H9 (cell line): ENCODE measurements around the gene RAP1GDS1. TPM values are rescaled to one million over a fixed set of nuclear protein-coding genes. Genes with fewer than 3 reads are reported as not detected.
A peak's percentile ranks its signal among the peaks of the same experiment; 100 is the strongest.

Experiments used
- DNase-seq: peaks from one replicate; pipeline ENCODE4 v3.0.0-alpha.2; 2017
- H2AFZ ChIP-seq: one replicate; pipeline ENCODE4 v1.6.1; 2013; ENCODE audit warnings: mild to moderate bottlenecking, low read length, control low read depth, moderate library complexity
- H2AK5ac ChIP-seq: 2 replicates; pipeline ENCODE4 v1.6.1; 2013; ENCODE audit warnings: low read length, control low read depth, mixed read lengths; ENCODE audit not compliant: insufficient read length
- H2BK120ac ChIP-seq: one replicate; pipeline ENCODE4 v1.6.1; 2013; ENCODE audit warnings: low read depth, mild to moderate bottlenecking, low read length, control low read depth, inconsistent platforms; ENCODE audit not compliant: poor library complexity, severe bottlenecking
- H2BK12ac ChIP-seq: 2 replicates; pipeline ENCODE4 v1.6.1; 2013; ENCODE audit warnings: low read length, control low read depth, mixed read lengths, low read depth; ENCODE audit not compliant: insufficient read length
- H2BK15ac ChIP-seq: 2 replicates; pipeline ENCODE4 v1.6.1; 2013; ENCODE audit warnings: low read depth, low read length, control low read depth
- H2BK20ac ChIP-seq: one replicate; pipeline ENCODE4 v1.6.1; 2013; ENCODE audit warnings: low read depth, mild to moderate bottlenecking, low read length, control low read depth, inconsistent platforms; ENCODE audit not compliant: poor library complexity, severe bottlenecking
- H2BK5ac ChIP-seq: 2 replicates; pipeline ENCODE4 v1.6.1; 2013; ENCODE audit warnings: low read length, control low read depth, mixed read lengths; ENCODE audit not compliant: insufficient read length
- H3K14ac ChIP-seq: 2 replicates; pipeline ENCODE4 v1.6.1; 2013; ENCODE audit warnings: low read length, control low read depth; ENCODE audit not compliant: insufficient read depth
- H3K18ac ChIP-seq: 2 replicates; pipeline ENCODE4 v1.6.1; 2013; ENCODE audit warnings: low read depth, mild to moderate bottlenecking, mixed read lengths, low read length, control low read depth; ENCODE audit not compliant: insufficient read length
- H3K23ac ChIP-seq: 2 replicates; pipeline ENCODE4 v1.6.1; 2013; ENCODE audit warnings: low read length, control low read depth, mixed read lengths, low read depth; ENCODE audit not compliant: insufficient read length
- H3K23me2 ChIP-seq: 2 replicates; pipeline ENCODE4 v1.6.1; 2013; ENCODE audit warnings: low read depth, mild to moderate bottlenecking, mixed read lengths, low read length, control low read depth; ENCODE audit not compliant: insufficient read length, poor library complexity, severe bottlenecking
- H3K27ac ChIP-seq: 2 replicates; pipeline ENCODE4 v1.5.1; 2013; ENCODE audit warnings: low read length, control low read depth, mixed read lengths, low read depth; ENCODE audit not compliant: insufficient read length
- H3K27me3 ChIP-seq: 2 replicates; pipeline ENCODE4 v1.6.1; 2013; ENCODE audit warnings: low read length, control low read depth, inconsistent platforms; ENCODE audit not compliant: insufficient read depth
- H3K4ac ChIP-seq: 2 replicates; pipeline ENCODE4 v1.6.1; 2013; ENCODE audit warnings: low read depth, mild to moderate bottlenecking, control low read depth, inconsistent platforms, low read length, moderate library complexity
- H3K4me1 ChIP-seq: 2 replicates; pipeline ENCODE4 v1.6.1; 2013; ENCODE audit warnings: low read length, control low read depth, inconsistent platforms; ENCODE audit not compliant: insufficient read depth
- H3K4me2 ChIP-seq: 2 replicates; pipeline ENCODE4 v1.6.1; 2013; ENCODE audit warnings: low read length, control low read depth, mixed read lengths; ENCODE audit not compliant: insufficient read length, insufficient read depth
- H3K56ac ChIP-seq: 2 replicates; pipeline ENCODE4 v1.6.1; 2013; ENCODE audit warnings: low read depth, mild to moderate bottlenecking, mixed read lengths, low read length, control low read depth; ENCODE audit not compliant: insufficient read length
- H3K79me1 ChIP-seq: 2 replicates; pipeline ENCODE4 v1.6.1; 2013; ENCODE audit warnings: low read depth, mild to moderate bottlenecking, moderate library complexity, low read length, control low read depth, inconsistent platforms; ENCODE audit not compliant: insufficient read depth, poor library complexity, severe bottlenecking
- H3K79me2 ChIP-seq: 2 replicates; pipeline ENCODE4 v1.6.1; 2013; ENCODE audit warnings: low read length, control low read depth, inconsistent platforms; ENCODE audit not compliant: insufficient read depth
- H3K9ac ChIP-seq: 2 replicates; pipeline ENCODE4 v1.6.1; 2013; ENCODE audit warnings: low read length, control low read depth, mixed read lengths; ENCODE audit not compliant: insufficient read length; ENCODE audit errors: extremely low read depth
- H3K9me3 ChIP-seq: one replicate; pipeline ENCODE4 v1.6.1; 2013; ENCODE audit warnings: low read depth, low read length, inconsistent platforms; ENCODE audit not compliant: control insufficient read depth
- H3T11ph ChIP-seq: one replicate; pipeline ENCODE4 v1.6.1; 2013; ENCODE audit warnings: mild to moderate bottlenecking, low read length, control low read depth, inconsistent platforms
- H4K20me1 ChIP-seq: one replicate; pipeline ENCODE4 v1.6.1; 2013; ENCODE audit not compliant: control insufficient read depth, insufficient read length, insufficient read depth
- H4K5ac ChIP-seq: 2 replicates; pipeline ENCODE4 v1.6.1; 2013; ENCODE audit warnings: low read depth, mild to moderate bottlenecking, mixed read lengths, low read length, control low read depth; ENCODE audit not compliant: insufficient read length
- H4K8ac ChIP-seq: replicated peaks from 2 replicates; pipeline ENCODE4 v1.6.1; 2013; ENCODE audit warnings: low read length, control low read depth, mixed read lengths, low read depth; ENCODE audit not compliant: insufficient read length
- H4K91ac ChIP-seq: 2 replicates; pipeline ENCODE4 v1.6.1; 2013; ENCODE audit warnings: low read depth, mild to moderate bottlenecking, moderate library complexity, mixed read lengths, low read length, control low read depth; ENCODE audit not compliant: insufficient read length
- H3K27ac Mint-ChIP-seq, 3 experiments: 2 replicates in 2 of 3; 3 replicates in 1 of 3; pipeline ENCODE4 v1.8.0; 2020 to 2021; ENCODE audit warnings: mixed read lengths in 3 of 3, mild to moderate bottlenecking in 1 of 3, moderate library complexity in 1 of 3
- H3K27me3 Mint-ChIP-seq: 2 replicates; pipeline ENCODE4 v1.8.0; 2021; ENCODE audit warnings: low read depth, mild to moderate bottlenecking, moderate library complexity, mixed read lengths
- H3K36me3 Mint-ChIP-seq, 3 experiments: 2 replicates in 2 of 3; 3 replicates in 1 of 3; pipeline ENCODE4 v1.8.0; 2020 to 2021; ENCODE audit warnings: low read depth in 3 of 3, mixed read lengths in 3 of 3; ENCODE audit not compliant: insufficient read depth in 1 of 3
- H3K4me1 Mint-ChIP-seq, 2 experiments: 2 replicates each; pipeline ENCODE4 v1.8.0; 2020; ENCODE audit warnings: mixed read lengths in 2 of 2
- H3K4me3 Mint-ChIP-seq, 2 experiments: 2 replicates in 1 of 2; 3 replicates in 1 of 2; pipeline ENCODE4 v1.8.0; 2020 to 2021; ENCODE audit warnings: mild to moderate bottlenecking in 2 of 2, mixed read lengths in 2 of 2, moderate library complexity in 1 of 2
- H3K9me3 Mint-ChIP-seq, 2 experiments: 2 replicates in 1 of 2; 3 replicates in 1 of 2; pipeline ENCODE4 v1.8.0; 2020; ENCODE audit warnings: mild to moderate bottlenecking in 2 of 2, mixed read lengths in 2 of 2, moderate library complexity in 1 of 2
- CTCF ChIP-seq: fragments of 200-600 bp; sonication (generic); conservative IDR thresholded peaks from 3 replicates; pipeline ENCODE4 v1.8.0; 2021; ENCODE audit warnings: antibody characterized with exemption, mild to moderate bottlenecking
- WGBS: extraction: QIAGEN DNeasy Blood & Tissue Kit; methylation state at CpG from one replicate; pipeline ENCODE4 v1.1.7; 2013; ENCODE audit warnings: missing lambda C conversion rate, low lambda C conversion rate, mixed read lengths; ENCODE audit not compliant: insufficient read length; ENCODE audit errors: extremely low coverage; 5-methylcytosine and 5-hydroxymethylcytosine counted together
- total RNA-seq: library from RNA; stranded (reverse); gene quantifications from 2 replicates; pipeline ENCODE4 v1.2.1, GENCODE V29; 2021

The RAP1GDS1 gene
- total RNA-seq, 1 experiment from 2014 or later: 25.2 TPM

GRCh38 chr4:98284640-98285046 is 23.5 kb downstream of the RAP1GDS1 start:
- H3K9me3 ChIP-seq: no peaks in the 10 kb centered on the region
- WGBS: no CpG with 5 or more reads among the region's 3 CpGs
- H4K91ac ChIP-seq: no peak overlapping the region
- no peaks in the 10 kb centered on the region for H3K27me3 ChIP-seq
- H3K4me1 ChIP-seq: no peaks in the 10 kb centered on the region
- Mint-ChIP-seq H3K27ac (peak overlapping the region; percentile 73 to 94 (median 91)), H3K27me3 (no peaks in the 10 kb centered on the region), H3K4me1 (peaks cover 19 to 20% of the 10 kb centered on the region in 2 experiments), H3K9me3 (peaks cover 8 to 9% of the 10 kb centered on the region in 2 experiments; a peak in 4 of 5 replicates), H3K4me3 (no peak overlapping the region), H3K36me3 (peaks cover 6 to 14% (median 6%) of the 10 kb centered on the region in 3 experiments; a peak in 4 of 7 replicates)
- no peak overlapping the region for H2BK120ac ChIP-seq
- H3K79me1 ChIP-seq: no peaks in the 10 kb centered on the region
- H2BK12ac ChIP-seq: no peak overlapping the region
- no peak overlapping the region for H2AK5ac ChIP-seq
- H3T11ph ChIP-seq: no peak overlapping the region
- peak; percentile 80 for DNase-seq
- H2BK20ac ChIP-seq: no peak overlapping the region
- no peak for TF ChIP-seq CTCF
- no peak overlapping the region for H4K8ac ChIP-seq
- H3K23me2 ChIP-seq: no peaks in the 10 kb centered on the region
- H3K9ac ChIP-seq: peak overlapping the region; percentile 6
- no peak overlapping the region for H3K56ac ChIP-seq
- H3K18ac ChIP-seq: peak overlapping the region; percentile 77
- H3K27ac ChIP-seq: peak overlapping the region; percentile 77
- H3K23ac ChIP-seq: no peak overlapping the region
- H3K14ac ChIP-seq: no peak overlapping the region; the same call in 1 of the 2 replicates
- H2AFZ ChIP-seq: no peak overlapping the region
- peaks cover 2% of the 10 kb centered on the region; the same call in 1 of the 2 replicates for H3K79me2 ChIP-seq
- no peak overlapping the region for H4K5ac ChIP-seq
- H2BK5ac ChIP-seq: no peak overlapping the region
- no peak overlapping the region for H2BK15ac ChIP-seq
- no peak overlapping the region for H3K4ac ChIP-seq
- no peaks in the 10 kb centered on the region for H4K20me1 ChIP-seq
- peak overlapping the region; percentile 30 for H3K4me2 ChIP-seq
